Left lung (tissue), 10 donors: ENCODE measurements around the gene CRYBG2. TPM values are rescaled to one million over a fixed set of nuclear protein-coding genes. Genes with fewer than 3 reads are reported as not detected.
"Not testable (repeated sequence)": the region's sequence is repeated elsewhere in the genome, so short reads cannot be mapped to it uniquely, and the experiment has no call there.

Experiments used
- ATAC-seq: fragments of 200-7000 bp; cut with Tn5 transposase; one replicate; pipeline ENCODE4 v1.9.1; 2020; ENCODE audit warnings: moderate library complexity
- DNase-seq, 4 donors: peaks; one replicate each; pipeline ENCODE4 v3.0.0-alpha.2; 2013 to 2020
- H3K27ac ChIP-seq, 2 donors: fragments of 200-600 bp; sonication (generic) in 1 of 2; one replicate each; pipeline versions ENCODE4 v1.5.0 to v1.8.0; 2020 to 2021
- H3K27me3 ChIP-seq, 2 donors: fragments of 200-600 bp; sonication (generic) in 1 of 2; one replicate each; pipeline versions ENCODE4 v1.5.0 to v1.8.0; 2020 to 2021
- H3K36me3 ChIP-seq, 2 donors: fragments of 200-600 bp; sonication (generic) in 1 of 2; one replicate each; pipeline versions ENCODE4 v1.5.0 to v1.8.0; 2020 to 2021
- H3K4me1 ChIP-seq, 2 donors: fragments of 200-600 bp; one replicate each; pipeline ENCODE4 v1.8.0; 2021
- H3K4me3 ChIP-seq, 2 donors: fragments of 200-600 bp; sonication (generic) in 1 of 2; one replicate each; pipeline versions ENCODE4 v1.5.0 to v1.8.0; 2020 to 2021; ENCODE audit warnings: mild to moderate bottlenecking in 1 of 2
- H3K9me3 ChIP-seq, 2 donors: fragments of 200-600 bp; sonication (generic) in 1 of 2; one replicate each; pipeline versions ENCODE4 v1.5.0 to v1.8.0; 2020 to 2021
- CTCF ChIP-seq, 2 donors: fragments of 200-600 bp; sonication (generic) in 1 of 2; IDR thresholded peaks; one replicate each; pipeline versions ENCODE4 v1.5.0 to v1.8.0; 2021; ENCODE audit warnings: antibody characterized with exemption in 2 of 2
- intact Hi-C, 2 donors: fragments of 100-400 bp; cut with DNase I; formaldehyde crosslinking; loops; one replicate each; pipeline versions ENCODE4 v1.11.2 to v1.14.2; 2022
- polyA plus RNA-seq, 6 donors: library from polyadenylated mRNA; unstranded; fragments of 120-200 nt; gene quantifications; one replicate each; pipeline ENCODE4 v1.2.1, GENCODE V29; 2013; ENCODE audit not compliant: insufficient read length in 6 of 6
- total RNA-seq, 2 donors: library from RNA; stranded (reverse); fragmentation: NEBNext Ultra II Directional; extraction: Animal tissue kit (Norgen Biotek cat#: 25700); gene quantifications; one replicate each; pipeline ENCODE4 v1.2.1, GENCODE V29; 2021
- donor health status: DM: no; HTN: yes; CAD: no.
- donor health status: DM: no; HTN: no; CAD: no.

CRYBG2 gene
- total and polyA plus RNA-seq, 8 donors: 0.94 to 7.6 (median 1.7) TPM

GRCh38 chr1:26330276-26330675 lies 23.7 kb downstream of the CRYBG2 start:
- intact Hi-C loops: no loop called here
- Histone ChIP-seq H3K27me3 (peaks cover 0 to 35% of the 10 kb centered on the region in 2 donors), H3K4me1 (peaks cover 0 to 7% of the 10 kb centered on the region in 2 donors), H3K27ac (no peak overlapping the region), H3K4me3 (no peak overlapping the region), H3K36me3 (no peaks in the 10 kb centered on the region), H3K9me3 (no peaks in the 10 kb centered on the region)
- no peak for TF ChIP-seq CTCF (IDR thresholded peaks at IDR 0.05)
- DNase-seq (no peak), ATAC-seq (no peak)

- H3K4me1 ChIP-seq, H3K27ac ChIP-seq, DNase-seq, ATAC-seq, H3K4me3 ChIP-seq, H3K36me3 ChIP-seq, intact Hi-C loops, H3K9me3 ChIP-seq: not testable (repeated sequence)
- H3K27me3 ChIP-seq: peaks cover 0 to 26% of the 10 kb centered on the region in 2 donors
These were observed 24.6 kb downstream of the CRYBG2 start for GRCh38 chr1:26329380-26329779.

- Histone ChIP-seq H3K27ac (no peak overlapping the region), H3K4me1 (peaks cover 0 to 3% of the 10 kb centered on the region in 2 donors), H3K4me3 (no peak overlapping the region), H3K36me3 (peaks cover 0 to 6% of the 10 kb centered on the region in 2 donors), H3K9me3 (no peaks in the 10 kb centered on the region), H3K27me3 (peaks cover 0 to 18% of the 10 kb centered on the region in 2 donors)
- no peak for DNase-seq
- intact Hi-C loops: no loop called here
- no peak for TF ChIP-seq CTCF (IDR thresholded peaks at IDR 0.05)
- no peak for ATAC-seq
These were observed 25.3 kb downstream of the CRYBG2 start for GRCh38 chr1:26328597-26328996.

GRCh38 chr1:26327956-26328362 lies 26.0 kb downstream of the CRYBG2 start:
- no peak for ATAC-seq
- Histone ChIP-seq H3K4me3 (no peak overlapping the region), H3K9me3 (no peaks in the 10 kb centered on the region), H3K27ac (no peak overlapping the region), H3K4me1 (no peaks in the 10 kb centered on the region), H3K36me3 (peaks cover 0 to 7% of the 10 kb centered on the region in 2 donors), H3K27me3 (peaks cover 0 to 12% of the 10 kb centered on the region in 2 donors)
- intact Hi-C loops: no loop called here
- no peak for TF ChIP-seq CTCF (IDR thresholded peaks at IDR 0.05)
- DNase-seq: no peak

- Histone ChIP-seq H3K27ac (no peak overlapping the region), H3K9me3 (no peaks in the 10 kb centered on the region), H3K36me3 (peaks cover 0 to 7% of the 10 kb centered on the region in 2 donors), H3K4me3 (no peak overlapping the region), H3K27me3 (peaks cover 0 to 5% of the 10 kb centered on the region in 2 donors), H3K4me1 (peaks cover 0 to 26% of the 10 kb centered on the region in 2 donors)
- ATAC-seq (no peak), DNase-seq (no peak)
- TF ChIP-seq CTCF (IDR thresholded peaks at IDR 0.05): no peak
- intact Hi-C loops: loop anchor here in 1 of 2 donors (5.0 kb wide), 1 partner anchor 42 kb away; the partner anchor contains the start of gene SH3BGRL3
These were observed 29.4 kb downstream of the CRYBG2 start for GRCh38 chr1:26324550-26324949.

GRCh38 chr1:26323382-26323781 lies 30.5 kb downstream of the CRYBG2 start:
- no peak for TF ChIP-seq CTCF (IDR thresholded peaks at IDR 0.05)
- ATAC-seq (no peak), DNase-seq (no peak)
- H3K27me3 ChIP-seq: peaks cover 0 to 5% of the 10 kb centered on the region in 2 donors
- H3K36me3 ChIP-seq: peaks cover 0 to 7% of the 10 kb centered on the region in 2 donors
- H3K4me3 ChIP-seq: no peak overlapping the region
- H3K9me3 ChIP-seq: no peaks in the 10 kb centered on the region
- H3K27ac ChIP-seq: no peak overlapping the region
- peaks cover 0 to 36% of the 10 kb centered on the region in 2 donors for H3K4me1 ChIP-seq
- intact Hi-C loops: loop anchor here in 1 of 2 donors (5.0 kb wide), 1 partner anchor 41 kb away; the partner anchor contains the start of gene SH3BGRL3
